ENCODE measurements around the gene ACOX3. TPM values are rescaled to one million over a fixed set of nuclear protein-coding genes. Genes with fewer than 3 reads are reported as not detected.

Gene ACOX3
- total and polyA plus RNA-seq, 2 of the 8 experiments (the other 6 are each of a cell fraction or from before 2014, with no cell fraction given), result 2.5 to 9.9 TPM

GRCh38 chr4:8377103-8378075, 63.1 kb downstream of the ACOX3 start (continued):
- no peak for TF ChIP-seq ATF3 (IDR thresholded peaks at IDR 0.05; ENCODE audit: insufficient read depth, low read depth, low read length)
- no peak for TF ChIP-seq SIRT6 (IDR thresholded peaks at IDR 0.05; ENCODE audit: low read length)
- TF ChIP-seq GABPA (IDR thresholded peaks at IDR 0.05; ENCODE audit: borderline replicate concordance, insufficient read depth, low read length), result no peak
- TF ChIP-seq SP2 (IDR thresholded peaks at IDR 0.05; ENCODE audit: low read length), result no peak
- no peak for TF ChIP-seq TEAD4 (IDR thresholded peaks at IDR 0.05; ENCODE audit: low read depth, low read length)
- no peak for TF ChIP-seq USF2 (IDR thresholded peaks at IDR 0.05; ENCODE audit: low read length)
